Fibroblast of the aortic adventitia (primary cell): ENCODE data around the gene CABLES1. TPM values are rescaled to one million over a fixed set of nuclear protein-coding genes. Genes with fewer than 3 reads are reported as not detected.

Experiments
- DNase-seq: peaks from one replicate; pipeline ENCODE4 v3.0.0-alpha.2; 2010; ENCODE audit warnings: low read depth
- H3K4me3 ChIP-seq: 2 replicates; pipeline ENCODE4 v1.5.1; 2011; ENCODE audit warnings: low read depth, mild to moderate bottlenecking, control low read depth, low read length, moderate library complexity
- CTCF ChIP-seq: IDR thresholded peaks from 2 replicates; pipeline ENCODE4 v1.5.1; 2011; ENCODE audit warnings: mild to moderate bottlenecking, low read length, control low read depth, inconsistent platforms; ENCODE audit not compliant: insufficient read depth
- total RNA-seq: library from RNA; depleted of rRNA; stranded (reverse); fragments of >200 nt; gene quantifications from 2 replicates; pipeline ENCODE4 v1.2.3, GENCODE V29; 2012; ENCODE audit warnings: low replicate concordance

Gene CABLES1
- total RNA-seq, 1 donor, result 7.4 TPM

GRCh38 chr18:23143016-23143814, 7.9 kb downstream of the CABLES1 start:
- no peak for TF ChIP-seq CTCF
- no peak overlapping the region for H3K4me3 ChIP-seq
- DNase-seq, result peak; percentile 62

DNA sequence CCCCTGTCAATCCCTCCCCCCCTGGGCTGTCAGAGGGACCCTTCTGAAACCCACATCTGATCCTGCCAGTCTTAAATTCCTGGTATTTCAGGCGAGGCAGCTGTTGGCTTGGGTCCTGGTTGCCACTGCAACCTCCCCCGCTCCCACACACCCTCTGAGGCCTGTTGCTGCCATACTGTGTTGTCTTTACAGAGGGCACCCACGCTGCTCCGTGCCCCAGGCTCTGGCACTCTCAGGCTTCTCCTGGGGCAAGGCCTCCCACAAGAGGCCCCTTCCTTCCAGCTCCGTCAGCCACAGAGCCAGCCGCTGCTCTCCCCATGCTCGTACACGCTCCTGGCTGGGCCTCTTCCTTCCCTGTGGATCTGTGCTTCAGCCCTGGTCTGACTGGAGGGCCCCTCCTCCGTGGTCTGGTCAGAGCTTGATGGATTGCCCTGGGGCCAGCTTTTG, 8.6 kb downstream of the CABLES1 start:
- no peak for DNase-seq
- no peak overlapping the region for H3K4me3 ChIP-seq

GRCh38 chr18:23144640-23145039, 9.4 kb downstream of the CABLES1 start:
- no peak for TF ChIP-seq CTCF

More for the DNA sequence above, 8.6 kb downstream of the CABLES1 start:
- TF ChIP-seq CTCF, result no peak

GRCh38 chr18:23145621-23146020, 10.3 kb downstream of the CABLES1 start:
- no peak for DNase-seq
- no peak for TF ChIP-seq CTCF
- no peak overlapping the region for H3K4me3 ChIP-seq

More at GRCh38 chr18:23144640-23145039, 9.4 kb downstream of the CABLES1 start:
- no peak for DNase-seq
- H3K4me3 ChIP-seq, result no peak overlapping the region

- H3K4me3 ChIP-seq, result no peak overlapping the region
- TF ChIP-seq CTCF, result no peak
- no peak for DNase-seq
These were observed 11.7 kb downstream of the CABLES1 start for GRCh38 chr18:23146861-23147469.

- DNase-seq, result no peak
- H3K4me3 ChIP-seq, result no peak overlapping the region
- TF ChIP-seq CTCF, result no peak
These were observed 13.1 kb downstream of the CABLES1 start for GRCh38 chr18:23148382-23148781.
